NCI-H1092 treated with DMSO at 0.1 percent for 48 hours (cell line): ENCODE measurements around the gene ITPR2.

ENCODE experiments used
- DNase-seq: peaks from one replicate; lab custom pipeline; 2025; lab: John Stamatoyannopoulos, UW

Gene ITPR2

DNA sequence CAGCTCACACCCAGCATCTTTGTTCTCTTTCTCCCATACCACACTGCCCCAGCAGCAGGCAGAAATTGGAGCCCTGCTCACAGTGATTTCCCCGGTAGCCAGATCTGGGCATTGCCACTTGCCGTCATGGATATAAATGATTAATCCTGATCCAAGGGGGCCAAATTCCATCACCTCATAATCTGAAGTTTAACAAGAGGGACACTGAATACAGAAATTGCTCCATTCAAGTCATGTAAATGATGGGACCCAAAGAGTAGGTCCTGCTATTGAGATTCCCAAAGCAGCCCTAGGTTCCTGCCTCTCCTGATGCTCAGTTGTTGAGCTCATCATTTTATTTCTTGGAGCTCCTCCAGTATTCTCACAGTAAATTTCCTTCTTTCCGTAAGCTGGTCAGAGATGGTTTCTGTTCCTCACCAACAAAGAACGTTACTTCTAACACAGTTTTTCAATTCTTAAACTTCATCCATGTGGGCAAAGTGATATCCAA, 11.7 kb downstream of the ITPR2 start:
- no peak for DNase-seq

DNA sequence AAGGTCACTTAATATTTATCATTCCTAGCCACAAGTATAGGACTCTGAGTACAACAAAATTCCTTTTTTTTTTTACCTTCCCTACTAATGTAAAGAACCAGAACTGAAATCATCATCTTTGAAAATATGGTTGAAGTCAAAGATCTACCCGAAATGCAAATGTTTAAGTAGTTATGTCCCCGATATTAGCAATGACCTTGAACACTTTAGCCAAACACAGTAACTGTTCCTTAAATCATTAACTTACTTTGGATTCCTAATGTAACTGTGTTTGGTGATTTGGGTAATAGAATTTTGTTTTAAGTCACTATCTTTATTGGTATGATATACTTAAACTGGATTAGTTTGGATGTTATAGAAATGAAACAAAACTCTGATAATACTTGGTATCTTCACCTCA, 14.4 kb downstream of the ITPR2 start:
- DNase-seq, result no peak

DNA sequence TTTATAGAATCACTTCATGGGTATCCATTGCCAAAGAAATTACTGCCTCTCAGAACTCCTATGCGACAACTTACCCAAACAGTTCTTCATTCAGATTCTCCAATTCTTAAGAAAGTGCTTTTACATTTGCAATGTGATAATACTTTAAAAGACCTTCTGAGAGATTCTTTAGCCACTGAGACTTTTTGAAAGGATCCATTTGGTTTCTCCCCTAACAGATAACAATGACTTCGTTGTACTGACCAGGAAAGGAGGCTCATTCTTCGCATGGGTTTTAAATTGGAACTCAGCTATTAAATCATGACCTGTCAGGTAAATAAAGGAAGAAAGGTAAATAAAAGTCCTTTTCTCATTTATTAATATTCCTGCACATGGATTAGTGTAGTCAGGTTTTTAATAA, 14.8 kb downstream of the ITPR2 start:
- no peak for DNase-seq

DNA sequence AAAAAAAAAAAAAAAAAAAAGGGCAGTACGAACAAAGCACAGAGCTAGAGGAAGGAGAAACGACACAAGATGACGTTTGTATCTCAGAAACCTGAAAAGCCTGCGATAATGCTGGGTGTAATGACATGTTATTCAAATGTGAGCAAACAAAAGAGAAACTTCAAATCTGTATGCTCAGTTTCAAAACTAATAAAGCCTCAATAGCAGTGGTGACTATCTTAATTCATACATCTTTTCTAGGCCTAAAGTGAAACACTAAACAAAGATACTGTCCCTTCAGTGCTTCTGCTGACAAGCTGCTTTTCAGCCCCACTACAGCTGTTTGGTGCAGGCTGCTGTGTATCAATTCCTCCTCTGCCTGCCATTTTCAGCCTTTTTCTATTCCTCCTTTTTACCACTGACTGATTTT, 15.8 kb downstream of the ITPR2 start:
- no peak for DNase-seq

DNA sequence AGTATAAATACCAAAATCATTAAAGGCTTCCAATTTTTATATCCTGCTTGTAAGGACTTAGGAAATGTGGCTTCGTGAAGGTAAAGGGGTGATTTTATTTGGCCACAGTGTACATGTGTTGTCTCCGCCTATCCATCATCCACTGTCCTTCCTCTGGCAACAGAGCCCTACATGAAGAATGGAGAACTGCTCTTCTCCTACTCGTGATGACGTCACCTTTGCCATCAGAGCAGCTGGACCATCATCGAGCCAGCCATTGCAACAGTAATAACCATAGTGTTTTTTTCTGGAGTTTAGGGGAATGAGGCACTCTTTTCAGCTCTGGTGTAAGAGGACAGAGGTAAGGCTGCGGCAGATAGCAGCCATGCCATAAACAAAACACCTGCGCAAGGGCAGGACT, 19.2 kb downstream of the ITPR2 start:
- DNase-seq, result no peak

DNA sequence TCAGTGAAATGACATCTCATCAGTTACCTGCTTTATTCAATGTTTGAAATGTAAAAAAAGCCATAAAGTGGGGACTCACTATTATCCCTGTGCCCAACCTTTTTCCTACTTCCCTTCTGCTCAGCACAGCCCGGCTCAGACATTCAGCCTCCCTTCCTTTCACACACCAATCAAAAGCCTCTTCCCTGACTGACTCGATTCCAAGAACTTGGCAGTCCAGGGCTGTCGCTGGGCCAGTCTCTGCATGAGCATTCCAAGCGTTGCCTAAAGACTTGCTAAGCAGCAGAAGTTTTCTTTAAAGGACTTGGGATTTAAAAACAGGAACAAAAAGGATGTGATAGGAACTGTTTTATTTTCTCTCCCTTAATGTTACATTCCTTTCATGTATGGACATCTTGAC, 22.7 kb downstream of the ITPR2 start:
- DNase-seq, result no peak

DNA sequence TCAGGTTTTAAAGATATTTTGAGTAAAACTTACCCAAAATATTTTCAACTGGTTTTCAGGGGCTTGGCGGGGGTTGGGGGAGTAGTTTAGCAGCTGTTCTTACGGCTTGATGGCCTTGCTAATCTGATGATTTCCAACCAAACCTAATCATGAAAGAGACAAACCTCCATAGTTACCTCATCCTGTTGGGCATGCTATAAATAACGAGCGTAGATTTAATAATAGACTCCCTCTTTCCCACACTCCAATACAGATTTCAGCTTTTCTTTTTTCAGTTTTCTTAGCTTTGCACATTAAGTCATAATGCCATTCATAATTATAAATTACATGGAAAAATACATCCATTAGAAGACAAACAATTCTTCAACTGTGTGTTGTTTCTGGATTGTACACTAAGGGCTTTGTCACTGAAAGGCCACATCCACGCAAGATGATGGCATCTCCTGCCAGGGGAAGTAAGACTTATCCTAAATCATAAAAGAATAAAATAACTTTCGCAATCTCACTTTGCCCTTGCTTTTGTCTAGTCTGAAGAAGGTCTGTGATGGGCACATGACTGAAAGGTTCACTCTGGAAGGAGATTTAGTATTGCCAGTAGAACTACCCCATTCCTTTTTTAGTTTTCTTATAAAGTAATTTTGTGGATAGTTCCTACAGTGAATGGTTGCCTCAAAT, 23.2 kb downstream of the ITPR2 start:
- no peak for DNase-seq

DNA sequence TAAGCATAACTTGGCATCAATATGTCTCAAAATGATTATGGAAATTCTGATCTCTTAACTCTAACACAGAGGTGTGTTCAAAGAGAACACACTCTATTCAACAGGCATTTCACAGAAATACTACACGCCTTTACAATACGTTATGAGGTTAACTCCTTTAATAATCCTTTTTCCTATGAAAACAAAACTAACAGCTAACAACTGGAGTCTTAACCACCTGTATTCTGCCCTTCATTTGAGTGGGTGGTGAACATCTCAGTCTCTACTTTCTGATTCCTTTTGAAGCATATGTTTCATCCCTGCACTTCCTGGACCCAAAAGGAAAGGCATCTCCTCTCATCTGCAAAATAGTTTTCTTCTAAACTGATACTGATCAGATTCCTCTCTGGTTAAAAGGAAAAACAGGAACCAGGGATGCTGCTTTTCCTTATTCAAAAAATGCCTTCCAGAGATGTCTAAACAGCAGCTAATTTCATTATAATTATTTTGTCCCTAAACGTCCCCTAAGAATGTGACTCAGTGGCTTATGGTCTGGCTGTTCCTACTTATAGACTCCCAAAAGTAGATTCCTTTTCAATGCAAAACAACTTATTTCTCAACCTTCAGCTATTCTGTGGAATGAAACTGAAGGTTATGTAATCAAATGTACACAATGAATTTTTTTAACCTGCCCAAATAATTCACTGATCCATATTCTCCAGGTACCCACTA, 24.1 kb downstream of the ITPR2 start:
- no peak for DNase-seq

DNA sequence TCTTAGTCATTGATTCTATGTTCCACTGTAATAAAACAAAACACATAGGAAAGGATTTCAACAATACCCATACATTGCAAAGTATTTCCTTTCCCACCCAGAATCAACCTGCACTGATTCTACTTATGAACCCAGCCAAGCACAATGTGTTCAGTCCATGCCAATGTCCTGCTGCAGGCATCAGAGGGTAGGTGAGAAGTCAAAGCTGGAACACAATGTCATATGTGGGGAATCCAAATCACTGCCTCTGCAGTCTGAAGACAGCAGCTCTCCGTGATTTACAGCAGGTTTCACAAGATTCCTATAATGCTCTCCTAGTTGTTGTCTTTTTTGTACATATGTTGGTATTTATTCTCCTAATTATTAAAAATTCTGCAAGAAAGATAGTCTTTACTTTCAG, 25.7 kb downstream of the ITPR2 start:
- no peak for DNase-seq

DNA sequence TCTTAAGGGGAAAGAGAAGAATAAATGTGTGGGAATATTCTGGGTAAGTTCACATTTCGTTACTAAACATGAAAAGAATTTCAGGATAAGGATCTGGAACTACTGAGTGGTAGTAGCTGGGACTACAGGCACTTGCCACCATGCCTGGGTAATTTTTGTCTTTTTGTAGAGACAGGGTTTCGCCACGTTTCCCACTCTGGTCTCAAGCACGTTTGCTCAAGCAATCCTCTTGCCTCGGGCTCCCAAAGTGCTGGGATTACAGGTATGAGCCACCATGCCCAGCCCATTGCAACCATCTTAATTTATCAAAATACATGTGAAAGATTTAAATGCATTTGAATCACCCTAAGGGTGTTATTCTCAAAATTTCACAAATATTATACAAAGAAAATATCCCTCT, 26.4 kb downstream of the ITPR2 start:
- no peak for DNase-seq

DNA sequence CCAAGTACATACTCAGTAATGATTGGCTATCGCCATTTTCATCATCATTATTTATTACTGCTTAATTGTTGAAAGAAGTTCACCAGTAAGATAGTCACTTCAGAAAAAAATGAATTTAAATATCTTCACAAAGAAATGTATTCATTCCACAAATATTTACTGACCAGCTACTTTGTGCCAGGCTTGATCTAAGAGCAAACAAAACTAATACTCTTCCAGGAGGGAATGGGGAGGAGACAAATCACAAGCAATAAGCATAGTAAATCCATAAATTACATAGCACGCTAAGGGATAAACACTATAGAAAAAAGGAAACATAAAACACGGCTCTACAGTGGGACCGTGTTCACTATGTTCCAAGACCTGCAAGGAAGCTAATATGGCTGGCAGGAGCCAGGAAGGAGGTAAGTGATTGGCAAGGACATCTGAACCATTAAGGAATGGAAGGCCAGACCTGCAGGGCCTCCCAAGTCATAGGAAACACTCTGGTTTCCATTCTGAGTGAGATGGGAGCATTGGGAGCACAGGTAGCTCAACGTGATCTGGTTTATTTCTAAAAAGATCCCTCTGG, 27.5 kb downstream of the ITPR2 start:
- DNase-seq, result no peak

DNA sequence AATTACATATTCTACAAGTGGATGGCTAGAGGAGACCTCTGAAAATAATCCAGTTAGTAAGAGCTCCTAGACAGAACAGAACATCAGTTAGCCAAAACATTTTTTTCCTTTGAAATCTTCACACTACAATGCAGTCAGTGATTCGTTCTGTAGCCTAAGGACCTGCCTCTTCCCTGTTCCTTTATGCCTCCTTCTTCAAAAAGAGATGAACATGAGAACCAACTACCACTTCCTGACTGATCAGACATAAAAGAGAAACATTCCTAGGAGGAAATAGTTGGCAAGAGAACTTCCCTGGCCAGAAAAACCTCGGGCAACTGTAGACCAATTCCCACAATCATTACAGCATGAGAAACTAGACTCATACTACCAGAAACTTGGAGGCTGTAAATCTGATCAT, 29.4 kb downstream of the ITPR2 start:
- no peak for DNase-seq

DNA sequence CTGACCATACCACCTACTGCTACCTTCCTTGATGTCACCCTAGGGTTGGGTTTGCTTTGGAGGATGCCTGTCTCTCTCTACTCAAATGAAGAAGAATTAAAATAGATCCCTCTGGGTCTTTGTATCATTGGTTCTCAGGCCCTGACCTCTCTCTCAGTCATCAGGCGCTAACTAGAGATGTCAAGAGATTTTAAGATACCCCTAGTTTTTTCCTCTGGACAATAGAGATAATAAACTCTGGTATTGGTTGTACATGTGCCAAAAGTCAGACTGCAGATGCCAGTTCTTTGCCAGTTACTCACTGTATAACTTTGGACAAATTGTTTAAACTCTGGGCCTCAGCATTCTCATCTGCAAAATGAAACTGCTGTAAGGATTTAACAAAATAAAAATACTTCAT, 31.5 kb downstream of the ITPR2 start:
- no peak for DNase-seq

DNA sequence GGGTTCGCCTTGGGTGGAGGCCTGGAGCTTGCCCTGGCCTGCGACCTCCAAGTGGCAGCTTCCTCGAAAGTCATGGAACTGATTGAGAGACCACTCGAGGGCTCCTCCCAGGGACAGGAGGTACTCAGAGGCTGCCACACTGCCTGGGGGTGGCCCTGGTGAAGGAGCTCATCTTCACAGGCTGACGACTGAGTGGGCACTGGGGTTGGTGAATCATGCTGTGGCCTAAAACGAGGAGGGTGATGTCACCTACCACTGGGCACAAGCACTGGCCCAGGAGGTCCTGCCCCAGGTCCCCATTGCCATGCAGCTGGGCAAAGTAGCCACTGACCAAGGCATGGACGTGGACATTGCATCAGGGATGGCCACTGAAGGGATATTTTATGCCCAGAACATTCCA, 32.1 kb downstream of the ITPR2 start:
- no peak for DNase-seq

DNA sequence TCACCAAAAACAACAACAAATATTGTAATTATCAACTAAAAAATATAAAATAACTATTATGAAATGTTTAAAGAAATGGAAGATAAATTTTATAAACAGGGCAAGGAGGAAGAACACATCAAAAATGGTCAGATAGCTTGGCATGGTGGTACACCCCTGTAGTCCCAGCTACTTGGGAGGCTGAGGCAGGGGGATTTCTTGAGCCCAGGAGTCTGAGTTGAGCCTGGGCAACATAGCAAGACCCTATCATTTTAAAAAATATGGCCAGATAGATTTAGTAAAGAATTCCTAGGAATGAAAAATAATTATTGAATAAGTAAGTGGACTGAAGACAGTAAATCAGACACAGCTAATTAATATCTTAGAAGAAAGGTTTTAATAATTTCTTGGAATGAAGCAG, 32.6 kb downstream of the ITPR2 start:
- no peak for DNase-seq

DNA sequence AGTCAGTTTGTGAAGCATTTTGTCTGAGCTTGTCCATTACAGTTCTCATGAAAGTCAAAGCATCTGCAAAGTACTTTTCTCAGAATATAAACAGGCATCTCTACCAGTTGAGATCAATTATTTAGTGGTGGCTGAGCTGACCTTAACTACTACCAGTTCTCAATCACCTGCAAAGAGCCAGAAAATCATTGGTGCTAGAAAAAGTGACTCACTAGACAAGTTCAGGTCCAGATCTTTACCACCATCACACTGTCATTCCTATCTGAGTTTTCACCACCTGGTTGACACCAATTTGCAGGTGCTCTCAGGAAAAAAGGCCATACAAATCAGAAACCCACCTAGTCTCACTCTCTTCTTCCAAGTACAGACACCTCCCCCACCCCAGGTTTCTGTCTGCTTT, 33.3 kb downstream of the ITPR2 start:
- DNase-seq, result no peak

DNA sequence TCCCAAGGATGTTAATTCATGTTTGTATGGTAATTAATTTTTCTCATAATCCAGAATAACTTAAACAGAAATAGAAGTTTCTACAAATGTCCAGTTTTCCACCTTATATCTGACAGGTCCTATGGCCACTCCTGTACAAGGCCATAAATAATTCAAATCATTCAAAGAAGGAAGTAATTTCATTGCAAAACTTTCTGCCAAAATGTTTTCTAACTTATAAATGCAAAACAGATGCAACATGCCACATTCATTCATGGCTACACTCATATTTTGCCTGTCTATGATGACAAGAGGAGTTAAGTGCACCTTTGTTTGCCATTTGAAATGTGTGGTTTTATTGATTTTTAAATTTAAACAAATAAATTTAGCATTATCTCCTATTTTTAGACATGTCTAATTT, 34.4 kb downstream of the ITPR2 start:
- no peak for DNase-seq

DNA sequence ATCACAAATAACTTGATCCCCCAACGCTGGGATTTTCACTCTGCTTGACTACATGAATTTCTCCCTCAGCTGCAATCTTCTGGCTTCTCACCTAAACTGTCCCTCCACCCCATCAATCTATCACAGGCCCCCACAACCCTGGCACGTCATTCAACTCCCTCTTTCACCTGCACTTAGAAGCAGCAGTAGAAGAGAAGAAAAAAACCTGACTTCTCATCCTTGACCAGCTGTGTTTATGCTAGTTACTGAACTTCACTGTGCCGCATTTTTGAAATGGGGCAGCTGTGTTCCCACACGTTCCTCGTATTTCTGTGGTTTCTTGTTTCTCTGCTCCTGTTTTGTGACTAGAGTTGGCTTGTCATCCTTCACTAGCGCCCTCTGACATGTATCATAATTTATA, 35.0 kb downstream of the ITPR2 start:
- no peak for DNase-seq

DNA sequence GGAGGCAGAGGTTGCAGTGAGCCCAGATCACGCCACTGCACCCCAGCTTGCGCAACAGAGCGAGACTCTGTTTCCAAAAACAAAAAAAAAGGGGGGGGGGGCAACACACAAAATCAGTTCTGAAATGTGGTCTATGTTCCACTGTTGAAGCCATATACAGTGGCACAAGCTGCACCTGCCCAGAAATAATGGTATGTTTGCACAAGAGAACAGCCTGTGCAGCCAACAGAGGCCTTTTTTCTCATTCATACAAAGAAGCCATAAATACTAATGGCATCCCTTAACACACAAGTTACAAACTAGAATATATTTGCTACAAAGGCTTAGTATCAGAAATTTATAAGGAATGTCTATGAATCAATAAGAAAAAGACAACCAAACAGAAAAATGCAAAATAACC, 37.1 kb downstream of the ITPR2 start:
- peak; percentile 8 for DNase-seq

DNA sequence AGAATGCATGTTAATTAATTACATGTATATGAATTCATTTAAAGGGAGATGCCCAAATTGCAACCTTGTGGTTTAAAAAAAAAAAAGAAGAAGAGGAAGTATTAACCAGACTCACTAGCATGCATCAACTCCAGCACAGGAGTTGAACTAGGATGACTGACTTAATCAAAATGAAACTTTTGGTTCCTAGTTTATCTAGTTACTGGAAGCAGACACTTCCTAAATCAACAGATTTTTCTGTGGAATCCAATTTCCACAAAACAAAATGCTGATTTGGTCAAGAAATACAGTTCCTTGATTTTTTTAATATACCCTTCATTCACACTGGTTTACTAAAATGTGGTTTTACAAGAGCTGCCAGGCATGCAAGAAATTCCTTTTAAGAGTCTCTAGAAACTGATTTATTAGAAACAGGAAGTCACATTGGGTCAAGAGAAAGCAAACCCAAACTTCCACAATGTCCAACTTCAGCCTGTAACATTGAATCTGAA, 41.6 kb downstream of the ITPR2 start:
- DNase-seq, result no peak

DNA sequence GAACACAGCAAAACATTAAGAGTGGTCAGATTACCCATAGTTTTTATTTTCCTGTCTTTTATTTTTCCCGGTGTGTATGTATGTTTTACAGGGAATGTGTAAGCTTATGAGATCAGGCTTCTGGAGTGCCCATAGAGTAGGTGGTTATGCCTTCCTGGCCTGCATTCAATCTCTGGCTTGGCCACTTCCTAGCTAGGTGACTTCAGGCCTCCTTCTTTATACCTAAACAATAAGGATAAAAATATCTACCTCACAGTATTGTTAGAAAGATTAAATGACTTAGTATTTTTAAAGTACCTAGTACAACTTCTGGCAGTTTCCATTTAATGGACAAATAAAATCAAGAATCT, 42.4 kb downstream of the ITPR2 start:
- DNase-seq, result no peak

DNA sequence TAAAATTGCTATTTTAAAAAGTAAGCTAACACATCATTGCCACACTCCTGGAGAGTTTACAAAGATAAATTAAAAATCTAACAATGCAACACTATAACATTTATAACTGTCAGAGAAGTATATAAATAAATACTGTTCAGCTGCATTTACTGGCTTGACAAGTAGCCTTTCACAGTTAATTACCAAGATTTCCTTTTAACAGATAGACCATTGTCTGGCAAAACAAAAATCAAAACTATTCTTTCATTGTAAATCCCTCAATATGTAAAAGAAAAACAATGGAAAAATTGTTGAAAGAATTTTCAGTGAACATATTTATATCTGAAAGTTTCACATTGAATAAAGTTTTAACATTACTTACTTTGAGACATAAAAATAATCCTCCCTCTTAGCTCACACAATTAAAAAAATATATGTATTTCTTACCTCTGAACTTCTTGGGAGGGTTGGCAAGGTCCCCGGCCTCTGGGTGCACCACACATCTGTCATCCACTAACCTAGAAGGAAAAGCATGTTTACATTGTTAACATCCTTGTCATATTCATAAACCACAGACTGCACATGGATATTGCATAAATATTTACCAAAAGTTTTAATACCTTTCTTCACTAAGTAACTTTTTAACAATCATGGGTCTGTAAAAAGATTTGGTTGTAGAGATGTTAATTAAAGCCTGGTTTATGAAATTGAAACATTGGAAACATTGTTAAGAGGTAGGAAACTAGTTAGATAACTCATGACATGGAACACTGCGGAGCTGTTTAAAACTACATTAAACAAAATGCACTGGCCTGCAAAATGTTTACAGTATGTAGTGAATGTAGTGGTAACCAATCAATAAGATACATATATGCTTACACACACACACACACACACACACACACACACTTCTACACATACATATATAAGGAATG, 43.0 kb downstream of the ITPR2 start:
- no peak for DNase-seq
